ENCODE measurements around the gene LEMD1. TPM values are rescaled to one million over a fixed set of nuclear protein-coding genes. Genes with fewer than 3 reads are reported as not detected.
A peak's percentile ranks its signal among the peaks of the same experiment; 100 is the strongest.

The LEMD1 gene
- total RNA-seq, 1 experiment from 2014 or later: 16.7 TPM

DNA sequence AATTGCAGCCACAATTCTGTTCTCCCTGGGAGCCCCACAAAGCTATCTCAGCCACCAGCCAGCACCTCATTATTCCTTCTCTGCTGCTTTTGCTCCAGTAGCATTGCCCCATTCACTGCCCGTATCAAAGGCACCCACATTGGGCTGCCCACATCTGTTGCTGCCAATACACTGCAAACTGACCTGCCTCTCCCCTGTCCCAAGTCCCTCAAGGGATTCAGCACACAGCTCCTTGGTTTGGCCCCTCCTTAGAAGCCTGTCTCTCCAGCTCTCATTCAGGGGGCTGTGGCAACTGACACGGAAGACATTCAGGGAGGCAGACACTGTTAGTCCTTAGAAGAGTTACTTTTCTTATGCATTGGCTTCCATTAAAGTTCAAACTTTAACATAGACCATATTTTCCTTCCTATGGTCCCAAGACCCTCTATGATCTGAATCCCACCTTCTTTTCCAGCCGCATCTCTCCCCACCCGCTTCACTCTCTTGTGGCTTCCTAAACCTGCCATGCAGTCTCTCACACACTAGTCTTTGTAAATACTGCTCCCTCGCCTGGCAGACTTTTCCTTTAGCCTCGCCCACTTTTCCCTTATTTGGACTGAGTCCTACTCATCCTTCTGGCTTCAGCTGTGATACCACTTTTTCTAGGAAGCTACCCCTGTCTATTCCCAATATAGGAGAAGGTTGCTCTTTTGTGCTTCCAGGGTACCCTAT, 45.9 kb downstream of the LEMD1 start:
- peaks cover 17% of the 10 kb centered on the region for H3K4me1 ChIP-seq (replicated peaks; ENCODE audit: insufficient read depth)
- TF ChIP-seq, protein P1, sequence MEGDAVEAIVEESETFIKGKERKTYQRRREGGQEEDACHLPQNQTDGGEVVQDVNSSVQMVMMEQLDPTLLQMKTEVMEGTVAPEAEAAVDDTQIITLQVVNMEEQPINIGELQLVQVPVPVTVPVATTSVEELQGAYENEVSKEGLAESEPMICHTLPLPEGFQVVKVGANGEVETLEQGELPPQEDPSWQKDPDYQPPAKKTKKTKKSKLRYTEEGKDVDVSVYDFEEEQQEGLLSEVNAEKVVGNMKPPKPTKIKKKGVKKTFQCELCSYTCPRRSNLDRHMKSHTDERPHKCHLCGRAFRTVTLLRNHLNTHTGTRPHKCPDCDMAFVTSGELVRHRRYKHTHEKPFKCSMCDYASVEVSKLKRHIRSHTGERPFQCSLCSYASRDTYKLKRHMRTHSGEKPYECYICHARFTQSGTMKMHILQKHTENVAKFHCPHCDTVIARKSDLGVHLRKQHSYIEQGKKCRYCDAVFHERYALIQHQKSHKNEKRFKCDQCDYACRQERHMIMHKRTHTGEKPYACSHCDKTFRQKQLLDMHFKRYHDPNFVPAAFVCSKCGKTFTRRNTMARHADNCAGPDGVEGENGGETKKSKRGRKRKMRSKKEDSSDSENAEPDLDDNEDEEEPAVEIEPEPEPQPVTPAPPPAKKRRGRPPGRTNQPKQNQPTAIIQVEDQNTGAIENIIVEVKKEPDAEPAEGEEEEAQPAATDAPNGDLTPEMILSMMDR (conservative IDR thresholded peaks at IDR 0.05): no peak
- no peak for TF ChIP-seq EZH2 (IDR thresholded peaks at IDR 0.05; ENCODE audit: low read depth)
- H3K27ac ChIP-seq: no peak overlapping the region
- H2AFZ ChIP-seq: no peak overlapping the region
- intact Hi-C loops (cut with micrococcal nuclease; ENCODE audit: unreplicated experiment): loop anchor here (1.0 kb wide), 1 partner anchor 10 kb away; no protein-coding TSS in a partner anchor
- H3K4me2 ChIP-seq: no peak overlapping the region
- H3F3A ChIP-seq (ENCODE audit: insufficient read depth, low read depth): peaks cover 13% of the 10 kb centered on the region; the same call in 1 of the 2 replicates
- no peaks in the 10 kb centered on the region for H3K9me3 ChIP-seq (ENCODE audit: insufficient read depth, low read depth)
- no peaks in the 10 kb centered on the region for H3K36me3 ChIP-seq (ENCODE audit: low read depth)
- H3K4me3 ChIP-seq: no peak overlapping the region
- BruUV-seq (replicated peaks): no TSS peak
- no peaks in the 10 kb centered on the region for H3K9me2 ChIP-seq (ENCODE audit: insufficient read depth)
- no peaks in the 10 kb centered on the region for H3K79me2 ChIP-seq (ENCODE audit: low read depth)
- ChIA-PET POLR2A (ENCODE audit: unreplicated experiment) (no interaction called here), CTCF (interaction anchor here (2.0 kb wide), 1 partner anchor 22 kb away, joined by 5 read pairs; no protein-coding TSS in a partner anchor)
- peaks cover 5% of the 10 kb centered on the region; the same call in 1 of the 2 replicates for H3K27me3 ChIP-seq (ENCODE audit: insufficient read depth, low read depth)
- peak in 1 of 2 experiments; percentile 25 for DNase-seq
- H4K20me1 ChIP-seq (ENCODE audit: insufficient read depth): no peaks in the 10 kb centered on the region

DNA sequence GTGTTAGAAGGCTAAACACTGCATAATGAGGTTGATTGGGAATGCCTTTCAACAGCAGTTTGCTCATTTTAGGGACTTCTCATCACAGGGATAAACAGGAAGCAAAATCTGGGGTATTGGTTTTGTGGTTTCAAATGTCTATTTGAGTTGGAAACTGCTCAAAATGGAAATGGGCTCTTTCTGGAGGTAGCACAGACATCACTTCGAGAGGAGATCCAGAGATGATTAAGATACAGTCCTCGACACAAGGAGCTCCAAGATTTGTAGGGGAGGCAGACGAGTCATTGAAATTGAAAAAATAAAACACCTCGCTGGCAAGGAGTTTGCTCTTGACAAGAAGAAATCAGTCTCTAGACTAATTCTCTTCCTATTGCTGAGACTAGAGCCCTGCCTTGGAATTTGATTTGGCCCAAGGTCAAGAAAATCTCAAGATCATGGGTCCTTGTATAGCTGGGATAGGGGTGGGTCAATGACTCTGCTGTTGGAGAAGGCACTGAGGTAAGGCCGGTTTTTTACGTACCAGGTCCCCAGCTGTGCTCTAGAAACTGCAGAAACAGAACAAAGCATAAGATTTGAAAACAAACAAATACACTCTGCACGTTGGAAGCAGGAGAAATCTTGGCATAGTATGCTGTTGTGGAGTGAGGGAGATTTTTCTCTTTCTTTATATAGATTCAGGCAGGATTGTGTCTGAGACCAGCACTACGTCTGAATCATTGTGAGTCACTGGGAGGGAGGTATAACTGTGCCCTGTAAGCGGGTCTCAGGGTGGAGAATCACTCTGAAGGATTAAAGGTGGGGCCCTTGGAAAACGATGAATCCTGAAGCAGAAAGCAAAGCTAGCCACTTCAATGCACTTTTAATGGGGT, 47.4 kb downstream of the LEMD1 start:
- Histone ChIP-seq H2AFZ (no peak overlapping the region), H3K27me3 (ENCODE audit: insufficient read depth, low read depth) (peaks cover 5% of the 10 kb centered on the region; the same call in 1 of the 2 replicates), H3K4me3 (no peak overlapping the region), H3K4me2 (peak overlapping the region; percentile 41), H3K27ac (no peak overlapping the region), H3K36me3 (ENCODE audit: low read depth) (no peaks in the 10 kb centered on the region), H3K9me3 (ENCODE audit: insufficient read depth, low read depth) (no peaks in the 10 kb centered on the region), H3K4me1 (replicated peaks; ENCODE audit: insufficient read depth) (peaks cover 17% of the 10 kb centered on the region), H4K20me1 (ENCODE audit: insufficient read depth) (no peaks in the 10 kb centered on the region), H3K9me2 (ENCODE audit: insufficient read depth) (no peaks in the 10 kb centered on the region), H3F3A (ENCODE audit: insufficient read depth, low read depth) (peaks cover 13% of the 10 kb centered on the region; the same call in 1 of the 2 replicates), H3K79me2 (ENCODE audit: low read depth) (no peaks in the 10 kb centered on the region)
- TF ChIP-seq, protein P1 (conservative IDR thresholded peaks at IDR 0.05): no peak
- ChIA-PET POLR2A (ENCODE audit: unreplicated experiment) (no interaction called here), CTCF (interaction anchor here (0.6 to 2.0 kb wide), 2 partner anchors 20 to 133 kb away, joined by 3 to 5 read pairs; no protein-coding TSS in a partner anchor)
- DNase-seq: peak; percentile 18 to 39
- intact Hi-C loops (cut with micrococcal nuclease; ENCODE audit: unreplicated experiment): no loop called here
- no TSS peak for BruUV-seq (replicated peaks)

DNA sequence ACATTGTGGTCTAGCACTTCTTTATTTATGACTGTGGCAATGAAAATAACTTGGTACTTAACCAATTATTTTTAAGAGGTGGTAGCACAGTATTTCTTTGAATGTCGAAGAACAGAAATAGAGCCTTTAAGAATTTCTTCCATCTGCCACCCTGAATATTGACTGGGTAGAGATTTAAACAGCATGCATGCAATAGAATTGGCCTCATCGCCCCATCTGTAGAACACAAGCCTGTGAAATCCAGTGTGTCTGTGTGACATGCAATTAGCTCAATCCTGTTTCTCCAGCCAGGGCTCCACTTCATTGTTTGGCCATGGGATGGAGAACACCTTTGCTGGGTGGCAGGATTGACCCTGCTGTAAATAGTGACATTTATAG, 48.1 kb downstream of the LEMD1 start:
- ChIA-PET CTCF (interaction anchor here (0.6 to 2.0 kb wide), 2 partner anchors 20 to 134 kb away, joined by 3 to 5 read pairs; no protein-coding TSS in a partner anchor), POLR2A (ENCODE audit: unreplicated experiment) (no interaction called here)
- Histone ChIP-seq H3K79me2 (ENCODE audit: low read depth) (no peaks in the 10 kb centered on the region), H3K9me3 (ENCODE audit: insufficient read depth, low read depth) (no peaks in the 10 kb centered on the region), H3K27ac (no peak overlapping the region), H3K4me1 (replicated peaks; ENCODE audit: insufficient read depth) (peaks cover 17% of the 10 kb centered on the region), H3K36me3 (ENCODE audit: low read depth) (no peaks in the 10 kb centered on the region), H3F3A (ENCODE audit: insufficient read depth, low read depth) (peaks cover 13% of the 10 kb centered on the region; the same call in 1 of the 2 replicates), H3K27me3 (ENCODE audit: insufficient read depth, low read depth) (peaks cover 11% of the 10 kb centered on the region; the same call in 1 of the 2 replicates), H3K4me3 (no peak overlapping the region), H3K9me2 (ENCODE audit: insufficient read depth) (no peaks in the 10 kb centered on the region), H2AFZ (no peak overlapping the region), H4K20me1 (ENCODE audit: insufficient read depth) (no peaks in the 10 kb centered on the region), H3K4me2 (peak overlapping the region; percentile 41; the same call in 1 of the 2 replicates)
- no peak for DNase-seq
- intact Hi-C loops (cut with micrococcal nuclease; ENCODE audit: unreplicated experiment): no loop called here
- BruUV-seq (replicated peaks): no TSS peak
- TF ChIP-seq, protein P1 (conservative IDR thresholded peaks at IDR 0.05): no peak
- TF ChIP-seq EZH2 (IDR thresholded peaks at IDR 0.05; ENCODE audit: low read depth): no peak

Measured in PC-9 (cell line).